Liver (tissue), 3 donors: Measurements from ENCODE around the gene SLC9A8.

Experiments used
- ATF3 ChIP-seq: IDR thresholded peaks from 2 replicates; pipeline ENCODE4 v1.6.1; 2016; ENCODE audit warnings: antibody characterized with exemption
- CTCF ChIP-seq: fragments of 150-350 bp; IDR thresholded peaks from 2 replicates; pipeline ENCODE4 v1.5.1; 2017; ENCODE audit warnings: improper control_type of control experiment, low read depth, low read length; ENCODE audit not compliant: missing input control
- EGR1 ChIP-seq, 2 donors: IDR thresholded peaks; 2 replicates each; pipeline ENCODE4 v1.6.1; 2016 to 2018; ENCODE audit warnings: antibody characterized with exemption in 2 of 2, low read depth in 2 of 2
- GABPA ChIP-seq, 2 donors: IDR thresholded peaks in 1 of 2; conservative IDR thresholded peaks in 1 of 2; 2 replicates each; pipeline ENCODE4 v1.6.1; 2016; ENCODE audit warnings: antibody characterized with exemption in 2 of 2, mild to moderate bottlenecking in 1 of 2, moderate library complexity in 1 of 2
- JUND ChIP-seq, 2 donors: IDR thresholded peaks; 2 replicates each; pipeline ENCODE4 v1.6.1; 2016; ENCODE audit warnings: antibody characterized with exemption in 2 of 2
- MAX ChIP-seq: IDR thresholded peaks from 2 replicates; pipeline ENCODE4 v1.6.1; 2016; ENCODE audit warnings: antibody characterized with exemption
- NR2F2 ChIP-seq: IDR thresholded peaks from 2 replicates; pipeline ENCODE4 v1.6.1; 2016; ENCODE audit warnings: antibody characterized with exemption
- REST ChIP-seq: IDR thresholded peaks from 2 replicates; pipeline ENCODE4 v1.6.1; 2016; ENCODE audit warnings: antibody characterized with exemption, mild to moderate bottlenecking
- SP1 ChIP-seq: IDR thresholded peaks from 2 replicates; pipeline ENCODE4 v1.6.1; 2018; ENCODE audit warnings: antibody characterized with exemption, mild to moderate bottlenecking
- TAF1 ChIP-seq: conservative IDR thresholded peaks from 2 replicates; pipeline ENCODE4 v1.6.1; 2016; ENCODE audit warnings: antibody characterized with exemption, mild to moderate bottlenecking
- ZBTB33 ChIP-seq: IDR thresholded peaks from 2 replicates; pipeline ENCODE4 v1.6.1; 2016; ENCODE audit warnings: antibody characterized with exemption
- donor health status: healthy.
- donor health status: healthy.

- TF ChIP-seq CTCF, result no peak
- TF ChIP-seq JUND (IDR thresholded peaks at IDR 0.05), result no peak
- no peak for TF ChIP-seq REST
- TF ChIP-seq MAX, result no peak
- TF ChIP-seq ZBTB33, result no peak
- TF ChIP-seq NR2F2, result no peak
- TF ChIP-seq TAF1, result no peak
- TF ChIP-seq GABPA (IDR thresholded peaks at IDR 0.05 in 1 of 2, conservative IDR thresholded peaks at IDR 0.05 in 1 of 2), result no peak
- TF ChIP-seq SP1, result no peak
- TF ChIP-seq EGR1 (IDR thresholded peaks at IDR 0.05; ENCODE audit: low read depth in 2 of 2), result no peak
- TF ChIP-seq ATF3, result no peak
Measured at GRCh38 chr20:49785852-49786175, 26.8 kb upstream of the SLC9A8 start.
